Measurements from ENCODE around the gene LRAT.

Gene LRAT

DNA sequence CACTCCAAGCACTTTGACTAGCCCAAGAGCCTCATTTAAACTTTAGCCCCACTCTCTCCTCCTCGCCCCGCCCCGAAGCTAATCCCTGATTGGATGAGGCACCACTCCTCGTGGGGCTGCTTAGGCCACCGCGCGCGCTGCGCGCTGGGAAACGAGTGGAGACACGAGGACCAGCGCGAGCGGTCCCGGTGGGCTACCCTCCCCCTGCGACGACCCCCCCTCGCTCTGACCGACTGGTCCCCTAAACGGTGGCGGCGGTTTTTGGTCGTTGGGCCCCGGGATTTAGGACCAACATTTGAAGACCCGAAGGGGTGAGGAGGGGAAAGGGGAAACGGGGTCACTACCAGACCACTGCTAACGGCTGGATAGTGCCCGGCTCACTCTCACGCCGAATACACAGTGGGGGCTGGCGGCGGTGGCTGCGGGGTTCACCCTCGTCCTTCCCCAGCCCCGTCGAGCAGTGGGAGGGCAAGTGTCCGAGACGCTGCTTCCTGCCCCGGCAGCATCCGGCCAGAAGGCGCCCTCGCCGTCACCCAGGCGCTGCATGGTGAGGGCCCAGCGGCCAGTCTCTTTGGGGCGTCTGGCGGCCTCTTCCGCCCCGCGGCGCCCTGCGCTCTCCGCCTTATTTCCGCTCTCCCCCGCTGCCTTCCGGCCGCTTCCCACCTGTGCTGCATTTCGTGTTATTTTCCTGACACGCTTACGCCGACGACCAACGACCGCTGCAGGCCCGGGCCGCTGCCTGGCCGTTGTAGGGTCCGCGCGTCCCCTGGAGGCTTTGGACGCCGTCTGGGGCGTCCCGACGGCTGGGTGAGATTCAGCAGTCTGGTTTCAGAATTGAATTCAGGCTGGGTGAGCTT, 37.6 kb downstream of the LRAT start, which contains the start of gene RBM46:
Gene RBM46 (plus strand): TSS at position 147 of the 857 bp plus-strand sequence. CDS start 15,481 bp downstream, outside the sequence.
- TF ChIP-seq FOXP2 (optimal IDR thresholded peaks at IDR 0.05; ENCODE audit: borderline replicate concordance, extremely low read depth, extremely low read length, insufficient read depth) (no peak), TAF1 (IDR thresholded peaks at IDR 0.05; ENCODE audit: borderline replicate concordance, insufficient read depth, low read length) (no peak), POLR2AphosphoS5 (IDR thresholded peaks at IDR 0.05; ENCODE audit: low read depth, low read length) (no peak), SIN3A (IDR thresholded peaks at IDR 0.05; ENCODE audit: borderline replicate concordance, insufficient read depth, low read length) (no peak)
- TF ChIP-seq, protein P1, sequence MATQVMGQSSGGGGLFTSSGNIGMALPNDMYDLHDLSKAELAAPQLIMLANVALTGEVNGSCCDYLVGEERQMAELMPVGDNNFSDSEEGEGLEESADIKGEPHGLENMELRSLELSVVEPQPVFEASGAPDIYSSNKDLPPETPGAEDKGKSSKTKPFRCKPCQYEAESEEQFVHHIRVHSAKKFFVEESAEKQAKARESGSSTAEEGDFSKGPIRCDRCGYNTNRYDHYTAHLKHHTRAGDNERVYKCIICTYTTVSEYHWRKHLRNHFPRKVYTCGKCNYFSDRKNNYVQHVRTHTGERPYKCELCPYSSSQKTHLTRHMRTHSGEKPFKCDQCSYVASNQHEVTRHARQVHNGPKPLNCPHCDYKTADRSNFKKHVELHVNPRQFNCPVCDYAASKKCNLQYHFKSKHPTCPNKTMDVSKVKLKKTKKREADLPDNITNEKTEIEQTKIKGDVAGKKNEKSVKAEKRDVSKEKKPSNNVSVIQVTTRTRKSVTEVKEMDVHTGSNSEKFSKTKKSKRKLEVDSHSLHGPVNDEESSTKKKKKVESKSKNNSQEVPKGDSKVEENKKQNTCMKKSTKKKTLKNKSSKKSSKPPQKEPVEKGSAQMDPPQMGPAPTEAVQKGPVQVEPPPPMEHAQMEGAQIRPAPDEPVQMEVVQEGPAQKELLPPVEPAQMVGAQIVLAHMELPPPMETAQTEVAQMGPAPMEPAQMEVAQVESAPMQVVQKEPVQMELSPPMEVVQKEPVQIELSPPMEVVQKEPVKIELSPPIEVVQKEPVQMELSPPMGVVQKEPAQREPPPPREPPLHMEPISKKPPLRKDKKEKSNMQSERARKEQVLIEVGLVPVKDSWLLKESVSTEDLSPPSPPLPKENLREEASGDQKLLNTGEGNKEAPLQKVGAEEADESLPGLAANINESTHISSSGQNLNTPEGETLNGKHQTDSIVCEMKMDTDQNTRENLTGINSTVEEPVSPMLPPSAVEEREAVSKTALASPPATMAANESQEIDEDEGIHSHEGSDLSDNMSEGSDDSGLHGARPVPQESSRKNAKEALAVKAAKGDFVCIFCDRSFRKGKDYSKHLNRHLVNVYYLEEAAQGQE (IDR thresholded peaks at IDR 0.05; ENCODE audit: insufficient read depth in 1 of 2, low read depth in 2 of 2, low read length in 2 of 2), result no peak

DNA sequence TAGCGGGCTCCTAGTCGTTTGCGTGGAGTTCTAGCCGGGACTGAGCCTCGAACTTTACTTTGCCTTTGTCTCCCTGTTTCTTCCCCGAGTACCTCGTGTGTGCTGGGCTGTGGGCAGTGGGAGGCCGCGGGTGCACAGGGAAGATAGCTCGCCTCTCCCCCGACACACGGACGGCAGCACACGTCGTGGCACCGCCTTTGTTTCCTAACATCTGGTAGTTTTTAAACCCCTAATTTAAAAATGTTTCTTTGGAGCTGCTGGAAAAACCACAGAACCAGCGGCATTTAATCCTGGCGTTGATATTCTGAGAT, 38.1 kb downstream of the LRAT start:
- TF ChIP-seq POLR2AphosphoS5 (IDR thresholded peaks at IDR 0.05; ENCODE audit: low read depth, low read length) (no peak), SIN3A (IDR thresholded peaks at IDR 0.05; ENCODE audit: borderline replicate concordance, insufficient read depth, low read length) (no peak), TAF1 (IDR thresholded peaks at IDR 0.05; ENCODE audit: borderline replicate concordance, insufficient read depth, low read length) (no peak), FOXP2 (optimal IDR thresholded peaks at IDR 0.05; ENCODE audit: borderline replicate concordance, extremely low read depth, extremely low read length, insufficient read depth) (no peak)
- TF ChIP-seq, protein P1 (IDR thresholded peaks at IDR 0.05; ENCODE audit: insufficient read depth in 1 of 2, low read depth in 2 of 2, low read length in 2 of 2), result no peak
